RWPE1 (cell line): ENCODE data around the gene SLC25A14.

Experiments used
- CTCF ChIA-PET: fragments of 350-600 bp; sonication (Branson Sonifier 250); formaldehyde crosslinking; extraction: SDS; loops from one replicate; lab custom pipeline; 2021; lab: Yijun Ruan, JAX
- POLR2A ChIA-PET: fragments of 400-600 bp; formaldehyde crosslinking; extraction: SDS; loops from one replicate; lab custom pipeline; 2020; ENCODE audit warnings: antibody characterized with exemption; ENCODE audit not compliant: low non-redundant PET; lab: Yijun Ruan, JAX
- DNase-seq: peaks from one replicate; pipeline ENCODE4 v3.0.0; 2012; ENCODE audit warnings: low spot score
- H3K27ac ChIP-seq: fragments of 450-650 bp; 2 replicates; pipeline ENCODE4 v1.5.1; 2017
- CTCF ChIP-seq: fragments of 450-650 bp; conservative IDR thresholded peaks from 2 replicates; pipeline ENCODE4 v1.5.1; 2017; ENCODE audit warnings: low read depth, mild to moderate bottlenecking

SLC25A14 gene

DNA sequence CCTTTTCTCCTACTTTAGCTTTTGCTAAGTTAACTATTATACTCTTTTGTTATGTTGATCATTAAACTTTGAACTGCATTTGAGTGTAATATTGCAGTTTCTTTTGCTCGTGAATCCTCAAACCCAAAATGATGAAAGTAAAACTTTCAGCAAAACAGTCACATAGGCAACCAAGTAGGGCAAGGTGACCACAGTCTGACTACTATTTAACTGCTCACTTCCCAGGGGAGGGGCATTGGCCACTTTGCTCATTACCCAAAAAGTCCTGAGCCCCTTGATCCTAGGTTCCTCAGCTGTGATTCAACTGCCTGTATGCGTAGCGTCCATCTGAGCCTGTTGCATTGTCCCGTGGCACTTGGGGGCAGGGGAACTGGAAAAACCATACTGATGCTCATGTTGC, 79.0 kb downstream of the SLC25A14 start:
- ChIA-PET CTCF (no interaction called here), POLR2A (no interaction called here)
- no peak for TF ChIP-seq CTCF
- H3K27ac ChIP-seq, result no peak overlapping the region
- DNase-seq, result no peak

- no peak overlapping the region for H3K27ac ChIP-seq
- POLR2A ChIA-PET, result no interaction called here
- no peak for TF ChIP-seq CTCF
- CTCF ChIA-PET, result no interaction called here
- no peak for DNase-seq
Measured at GRCh38 chrX:130419263-130419662, 79.5 kb downstream of the SLC25A14 start.
